GM18873 (cell line): Measurements from ENCODE around the gene PHC3.
"Not testable (repeated sequence)": the region's sequence is repeated elsewhere in the genome, so short reads cannot be mapped to it uniquely, and the experiment has no call there.

ENCODE experiments used
- ATAC-seq: cut with Tn5 transposase; IDR thresholded peaks from one replicate; pipeline ENCODE4 v1.9.1; 2021; ENCODE audit warnings: mild to moderate bottlenecking, moderate library complexity, moderate number of reproducible peaks; ENCODE audit not compliant: unreplicated experiment, low FRiP score

Gene PHC3

GRCh38 chr3:170180908-170181885 is at the start of gene PHC3:
TSS of gene PHC3 (minus strand) at chr3:170181733. CDS start at chr3:170181715, 18 bp downstream.
- peak; percentile 77 for ATAC-seq

DNA sequence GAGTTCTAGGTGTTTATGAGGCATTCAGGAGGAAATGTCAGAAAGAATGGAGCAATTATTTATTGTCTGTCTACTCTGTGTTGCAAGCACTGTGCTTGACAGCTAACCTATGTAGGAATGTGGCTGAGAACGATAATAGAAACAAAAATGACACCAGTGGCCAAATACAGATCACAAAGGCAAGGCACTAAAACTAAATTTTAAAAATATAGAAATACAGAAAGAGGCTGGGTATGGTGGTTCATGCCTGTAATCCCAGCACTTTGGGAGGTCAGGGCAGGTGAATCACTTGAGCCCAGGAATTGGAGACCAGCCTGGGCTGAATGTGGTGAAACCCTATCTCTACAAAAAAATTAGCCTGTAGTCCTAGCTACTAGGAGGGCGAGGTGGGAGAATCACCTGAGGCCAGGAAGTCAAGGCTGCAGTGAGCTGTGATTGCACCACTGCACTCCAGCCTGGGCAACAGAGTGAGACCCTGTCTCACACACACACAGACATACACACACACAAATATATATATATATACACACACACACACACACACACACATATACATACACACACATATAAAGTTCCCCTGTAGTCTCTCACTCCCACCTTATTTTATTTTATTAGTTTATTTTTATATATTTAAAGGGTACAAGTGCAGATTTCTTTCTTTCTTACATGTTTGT is 46.7 kb upstream of the PHC3 start:
- no peak for ATAC-seq

GRCh38 chr3:170226426-170226960 is 45.0 kb upstream of the PHC3 start:
- no peak for ATAC-seq

DNA sequence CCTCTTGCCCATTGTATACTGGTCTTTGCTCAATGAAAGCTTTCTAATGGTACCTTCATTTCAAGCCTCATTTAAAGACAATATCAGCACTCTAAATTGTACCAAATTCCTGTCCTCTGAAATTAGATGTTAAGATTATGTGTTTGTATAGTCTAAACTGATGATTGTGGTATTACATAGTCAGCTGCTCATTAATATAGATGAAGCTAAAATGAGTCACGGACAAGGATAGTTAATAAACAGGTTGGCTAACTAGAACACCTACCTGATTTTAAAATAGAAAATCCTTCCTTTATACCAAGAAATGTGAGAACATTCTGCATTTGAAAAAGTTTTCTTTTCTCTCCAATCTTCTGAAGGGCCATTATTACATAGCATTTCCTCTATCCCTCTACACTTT is 43.6 kb upstream of the PHC3 start:
- no peak for ATAC-seq

DNA sequence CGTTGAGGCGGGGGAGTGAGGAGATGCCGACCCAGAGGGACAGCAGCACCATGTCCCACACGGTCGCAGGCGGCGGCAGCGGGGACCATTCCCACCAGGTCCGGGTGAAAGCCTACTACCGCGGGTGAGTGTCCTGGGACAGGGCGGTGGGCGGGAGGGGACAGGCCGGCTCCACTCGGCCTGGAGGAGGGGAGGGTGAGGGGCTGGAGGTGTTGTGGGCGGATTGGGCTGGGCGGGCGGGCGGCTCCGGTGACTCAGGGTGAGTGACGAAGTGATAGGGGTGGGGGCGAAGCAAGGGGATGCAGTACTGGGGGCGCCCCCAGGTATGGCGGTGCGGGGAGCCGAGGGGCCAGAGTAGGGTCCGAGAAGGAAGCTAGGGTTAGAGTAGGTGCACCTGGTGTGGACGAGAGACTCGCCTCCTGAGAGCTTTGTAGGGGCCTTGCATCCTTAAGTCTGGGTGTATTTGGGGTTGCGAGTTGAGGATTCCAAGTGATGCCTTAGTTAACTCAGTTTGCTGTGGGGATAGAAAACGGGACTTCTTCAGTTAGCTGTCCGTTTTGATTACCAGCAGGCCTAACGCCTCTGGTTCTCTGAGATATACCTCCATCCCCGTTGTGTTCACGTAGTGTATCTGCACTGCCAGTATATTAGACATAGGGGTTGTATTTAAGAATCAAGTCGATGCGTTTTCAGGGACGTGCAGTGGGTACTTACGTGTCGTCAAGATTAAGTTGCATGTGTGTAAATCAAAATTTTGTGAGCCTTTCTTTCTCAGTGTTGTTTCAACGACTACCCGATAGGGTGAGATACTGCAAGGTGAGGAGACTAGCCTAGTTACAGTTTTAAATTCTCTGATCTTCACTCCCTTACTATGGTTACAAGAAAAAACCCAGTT is 41.4 kb upstream of the PHC3 start:
- peak; percentile 9 for ATAC-seq

- peak; percentile 95 for ATAC-seq
These were observed 40.6 kb upstream of the PHC3 start, which contains the start of gene PRKCI for GRCh38 chr3:170221924-170222646. TSS of gene PRKCI (plus strand) at chr3:170222424. CDS start at chr3:170222670, 246 bp downstream.

- no peak for ATAC-seq
These were observed 39.3 kb upstream of the PHC3 start for GRCh38 chr3:170220871-170221270.

- no peak for ATAC-seq
These were observed 38.3 kb upstream of the PHC3 start for GRCh38 chr3:170219850-170220249.

- no peak for ATAC-seq
These were observed 30.1 kb upstream of the PHC3 start for GRCh38 chr3:170211668-170212067.

- no peak for ATAC-seq
These were observed 26.2 kb upstream of the PHC3 start for GRCh38 chr3:170207717-170208116.

DNA sequence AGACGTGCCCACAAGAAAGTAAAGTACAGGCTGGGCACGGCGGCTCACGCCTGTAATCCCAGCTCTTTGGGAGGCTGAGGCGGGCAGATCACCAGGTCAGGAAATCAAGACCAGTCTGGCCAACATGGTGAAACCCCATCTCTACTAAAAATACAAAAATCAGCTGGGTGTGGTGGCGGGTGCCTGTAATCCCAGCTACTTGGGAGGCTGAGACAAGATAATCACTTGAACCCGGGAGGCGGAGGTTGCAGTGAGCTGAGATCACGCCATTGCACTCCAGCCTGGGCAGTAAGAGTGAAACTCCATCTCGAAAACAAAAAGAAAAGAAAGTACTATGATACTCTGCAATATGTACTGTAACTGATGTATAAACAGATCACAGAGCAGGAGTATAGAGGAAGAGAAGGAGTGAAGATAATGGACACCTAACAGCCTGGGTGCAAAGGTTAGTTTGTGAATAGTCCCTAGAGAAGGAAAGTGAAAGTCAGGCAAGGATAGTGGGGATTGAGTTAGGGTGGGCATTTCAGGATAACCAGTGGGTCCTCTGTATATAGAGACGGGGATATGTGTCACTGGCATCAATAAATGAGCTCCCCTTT is 24.7 kb upstream of the PHC3 start:
- not testable (repeated sequence) for ATAC-seq

GRCh38 chr3:170205302-170205701 is 23.8 kb upstream of the PHC3 start:
- no peak for ATAC-seq

DNA sequence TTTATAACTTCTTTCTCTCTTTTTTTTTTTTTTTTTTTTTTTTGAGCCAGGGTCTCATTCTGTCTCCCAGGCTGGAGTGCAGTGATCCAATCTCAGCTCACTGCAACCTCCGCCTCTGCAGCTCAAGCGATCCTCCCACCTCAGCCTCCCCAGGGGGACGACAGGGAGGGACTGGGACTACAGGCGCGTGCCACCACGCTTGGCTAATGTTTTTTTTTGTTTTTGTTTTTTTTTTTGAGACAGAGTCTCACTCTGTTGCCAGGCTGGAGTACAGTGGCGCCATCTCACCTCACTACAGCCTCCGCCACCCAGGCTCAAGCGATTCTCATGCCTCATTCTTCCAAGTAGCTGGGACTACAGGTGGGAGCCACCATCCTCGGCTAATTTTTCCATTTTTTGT is 23.0 kb upstream of the PHC3 start:
- ATAC-seq = no peak

DNA sequence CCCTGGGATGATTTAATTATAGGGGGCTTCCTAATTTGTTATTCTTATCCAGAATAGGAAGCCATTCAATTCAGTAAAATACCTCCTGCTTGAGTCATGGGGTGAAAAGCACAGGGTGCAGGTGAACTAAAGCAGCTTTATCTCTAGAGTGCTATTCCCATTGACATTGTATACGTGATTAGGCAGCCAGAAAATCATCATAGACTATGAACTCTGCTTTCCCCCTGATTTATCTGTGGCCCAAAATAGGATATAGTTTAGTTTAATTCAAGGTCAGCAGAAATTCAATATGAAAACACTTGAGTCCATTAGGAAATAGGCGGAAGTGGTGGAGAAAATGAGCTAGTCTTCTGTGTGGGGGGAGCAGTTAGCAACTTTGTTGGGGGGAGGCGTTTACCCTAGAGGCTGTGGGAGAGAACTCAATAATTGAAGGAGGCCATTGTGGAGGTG is 22.5 kb upstream of the PHC3 start:
- ATAC-seq = no peak

- ATAC-seq = no peak
These were observed 21.9 kb upstream of the PHC3 start for GRCh38 chr3:170203457-170203856.

DNA sequence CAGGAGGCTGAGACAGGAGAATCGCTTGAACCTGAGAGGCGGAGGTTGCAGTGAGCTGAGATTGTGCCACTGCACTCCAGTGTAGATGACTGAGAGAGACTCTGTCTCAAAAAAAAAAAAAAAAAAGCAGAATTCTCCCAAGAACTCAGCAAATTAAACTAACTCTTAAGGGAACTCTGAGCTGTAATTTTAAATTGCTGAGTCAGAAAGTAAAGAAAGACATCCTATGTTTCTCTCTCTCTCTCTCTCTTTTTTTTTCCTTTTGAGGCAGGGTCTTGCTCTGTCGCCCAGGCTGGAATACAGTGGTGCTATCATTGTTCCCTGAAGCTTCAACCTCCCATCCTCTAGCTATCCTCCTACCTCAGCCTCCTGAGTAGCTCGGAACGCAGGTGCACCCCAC is 20.0 kb upstream of the PHC3 start:
- no peak for ATAC-seq

GRCh38 chr3:170200987-170201386 is 19.5 kb upstream of the PHC3 start:
- ATAC-seq = no peak

DNA sequence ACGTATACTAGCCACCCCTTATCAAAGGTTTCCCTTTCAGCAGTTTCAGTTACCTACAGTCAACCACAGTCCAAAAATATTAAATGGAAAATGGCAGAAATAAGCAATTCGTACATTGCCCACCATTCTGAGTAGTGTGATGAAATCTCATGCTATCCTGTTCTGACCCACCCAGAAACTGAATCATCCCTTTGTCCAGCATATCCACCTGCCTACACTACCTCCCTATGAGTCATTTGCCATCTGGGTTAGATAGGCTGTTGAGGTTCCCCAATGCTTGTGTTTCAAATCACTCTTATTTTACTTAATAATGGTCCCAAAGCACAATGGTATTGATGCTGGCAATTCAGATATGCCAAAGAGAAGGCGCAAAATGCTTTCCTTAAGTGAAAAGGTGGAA is 15.3 kb upstream of the PHC3 start:
- ATAC-seq = no peak

- not testable (repeated sequence) for ATAC-seq
These were observed 14.2 kb upstream of the PHC3 start for GRCh38 chr3:170195759-170196158.
